Renal cortex interstitium (tissue), 11 donors: ENCODE data around the gene TPM1. TPM values are rescaled to one million over a fixed set of nuclear protein-coding genes. Genes with fewer than 3 reads are reported as not detected.

Experiments
- DNase-seq, 11 donors: peaks; one replicate each; pipeline ENCODE4 v3.0.0-alpha.2; 2013; ENCODE audit warnings: low read depth in 9 of 11, low spot score in 4 of 11; ENCODE audit errors: extremely low read depth in 1 of 11
- polyA plus RNA-seq, 3 donors: library from polyadenylated mRNA; unstranded; fragments of 120-200 nt; gene quantifications; one replicate each; pipeline ENCODE4 v1.2.1, GENCODE V29; 2013; ENCODE audit not compliant: insufficient read length in 3 of 3

Gene TPM1
- polyA plus RNA-seq, 3 donors: 488 to 652 (median 529) TPM

GRCh38 chr15:63046917-63047760, 4.6 kb downstream of the TPM1 start:
- no peak for DNase-seq

- DNase-seq: no peak
Observed at GRCh38 chr15:63047792-63048114, 5.2 kb downstream of the TPM1 start.

GRCh38 chr15:63048115-63048775, 5.7 kb downstream of the TPM1 start:
- DNase-seq: peak; percentile 83 to 92 (median 90)

- DNase-seq: no peak
Observed at GRCh38 chr15:63048776-63049665, 6.5 kb downstream of the TPM1 start.

- DNase-seq: no peak
Observed at GRCh38 chr15:63049783-63050371, 7.3 kb downstream of the TPM1 start.

GRCh38 chr15:63050731-63051155, 8.2 kb downstream of the TPM1 start:
- no peak for DNase-seq

- no peak for DNase-seq
Observed at GRCh38 chr15:63051156-63052066, 8.9 kb downstream of the TPM1 start.

GRCh38 chr15:63052077-63052841, 9.7 kb downstream of the TPM1 start:
- no peak for DNase-seq

- DNase-seq: no peak
Observed at GRCh38 chr15:63052961-63053698, 10.6 kb downstream of the TPM1 start.

GRCh38 chr15:63054281-63054683, 11.7 kb downstream of the TPM1 start:
- no peak for DNase-seq

- DNase-seq: no peak
Observed at GRCh38 chr15:63054985-63055384, 12.4 kb downstream of the TPM1 start.

- no peak for DNase-seq
Observed at GRCh38 chr15:63056829-63057228, 14.3 kb downstream of the TPM1 start.

- no peak for DNase-seq
Observed at GRCh38 chr15:63057468-63058345, 15.2 kb downstream of the TPM1 start.

GRCh38 chr15:63059075-63059474, 16.5 kb downstream of the TPM1 start:
- DNase-seq: no peak

GRCh38 chr15:63059573-63060216, 17.1 kb downstream of the TPM1 start:
- DNase-seq: no peak

GRCh38 chr15:63060699-63061098, 18.2 kb downstream of the TPM1 start:
- DNase-seq: no peak
